Measurements from ENCODE around the gene ATAT1.
A peak's percentile ranks its signal among the peaks of the same experiment; 100 is the strongest.
"Not testable (repeated sequence)": the region's sequence is repeated elsewhere in the genome, so short reads cannot be mapped to it uniquely, and the experiment has no call there.

The ATAT1 gene

DNA sequence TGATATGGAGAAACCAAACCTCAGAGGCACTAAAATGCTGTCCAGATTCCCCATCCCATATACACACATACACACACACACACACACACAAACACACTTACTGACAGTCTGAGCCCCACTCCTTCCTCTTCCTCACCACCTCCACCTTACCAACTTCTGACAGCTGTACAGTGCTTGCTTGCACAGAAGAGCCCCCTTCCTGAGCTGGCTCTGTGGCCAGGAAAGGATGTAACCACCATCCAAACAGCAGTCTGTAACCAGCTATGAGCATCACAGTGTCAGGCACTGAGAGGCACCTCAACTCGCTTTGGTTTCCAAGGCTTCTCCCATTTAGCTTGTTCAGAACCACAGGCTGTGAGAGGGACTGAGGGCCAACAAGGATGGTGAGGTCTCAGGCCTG is 14.4 kb downstream of the ATAT1 start:
- intact Hi-C loops (cut with DNase I), result no loop called here
- DNase-seq, result no peak

DNA sequence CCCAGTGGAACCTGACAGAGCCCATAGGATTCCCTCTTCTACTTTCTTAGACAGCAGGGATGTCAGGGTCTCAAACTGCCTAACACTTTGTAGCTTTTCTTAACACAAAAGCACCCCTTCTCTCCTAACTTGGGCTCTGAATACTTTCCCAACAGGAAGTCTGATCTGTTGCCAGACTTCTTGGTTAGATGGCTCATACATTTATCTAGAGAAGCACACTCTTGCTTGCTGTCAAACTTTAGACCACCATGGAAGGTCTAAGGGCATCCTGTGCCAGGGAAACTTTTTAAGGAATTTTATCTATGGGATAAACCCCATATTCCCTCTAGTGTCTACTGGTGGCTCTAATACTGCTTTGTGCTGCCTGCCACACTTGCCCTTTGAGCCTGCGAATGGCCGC is 17.0 kb downstream of the ATAT1 start:
- intact Hi-C loops (cut with DNase I), result no loop called here
- DNase-seq, result no peak

DNA sequence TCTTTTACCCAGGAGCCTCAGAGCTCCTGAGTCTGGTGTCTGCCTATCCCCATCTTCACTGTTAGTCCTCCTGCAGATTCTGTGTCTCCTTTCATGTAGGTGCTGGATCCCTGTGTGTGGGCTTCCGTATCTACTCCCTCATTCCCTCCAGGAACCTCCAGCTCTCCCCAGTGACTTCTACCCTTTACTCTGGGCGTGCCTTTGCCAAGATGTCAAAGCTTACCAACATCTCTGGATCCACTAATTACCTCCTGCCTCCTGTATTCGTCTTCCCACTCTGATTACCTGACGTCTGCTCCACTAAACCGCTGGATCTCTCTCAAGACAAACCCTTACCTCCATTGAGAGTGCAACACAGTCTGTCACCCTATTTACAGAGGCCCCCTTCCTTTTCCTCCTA is 18.1 kb downstream of the ATAT1 start:
- intact Hi-C loops (cut with DNase I), result no loop called here
- peak in 3 of 42 donors; percentile 19 to 37 (median 22) for DNase-seq

DNA sequence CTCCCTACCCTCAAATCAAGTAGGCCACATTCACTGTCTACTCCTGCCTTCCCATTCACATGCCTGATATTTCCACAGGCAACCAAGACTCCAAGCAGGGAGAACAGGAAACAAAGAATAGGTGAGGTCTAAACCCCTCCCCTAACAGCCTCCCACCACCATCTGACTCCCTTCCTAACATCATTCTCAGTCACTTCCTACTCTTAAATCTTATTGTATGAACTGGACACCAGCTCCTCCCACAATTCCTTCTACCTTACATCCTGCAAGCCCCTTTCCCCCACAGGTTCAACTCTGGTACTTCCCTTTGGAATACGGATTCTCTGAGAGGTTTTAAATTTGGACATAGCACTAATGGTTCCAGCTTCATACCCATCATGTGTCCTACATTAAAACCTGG is 19.3 kb downstream of the ATAT1 start:
- intact Hi-C loops (cut with DNase I), result no loop called here
- DNase-seq, result no peak

DNA sequence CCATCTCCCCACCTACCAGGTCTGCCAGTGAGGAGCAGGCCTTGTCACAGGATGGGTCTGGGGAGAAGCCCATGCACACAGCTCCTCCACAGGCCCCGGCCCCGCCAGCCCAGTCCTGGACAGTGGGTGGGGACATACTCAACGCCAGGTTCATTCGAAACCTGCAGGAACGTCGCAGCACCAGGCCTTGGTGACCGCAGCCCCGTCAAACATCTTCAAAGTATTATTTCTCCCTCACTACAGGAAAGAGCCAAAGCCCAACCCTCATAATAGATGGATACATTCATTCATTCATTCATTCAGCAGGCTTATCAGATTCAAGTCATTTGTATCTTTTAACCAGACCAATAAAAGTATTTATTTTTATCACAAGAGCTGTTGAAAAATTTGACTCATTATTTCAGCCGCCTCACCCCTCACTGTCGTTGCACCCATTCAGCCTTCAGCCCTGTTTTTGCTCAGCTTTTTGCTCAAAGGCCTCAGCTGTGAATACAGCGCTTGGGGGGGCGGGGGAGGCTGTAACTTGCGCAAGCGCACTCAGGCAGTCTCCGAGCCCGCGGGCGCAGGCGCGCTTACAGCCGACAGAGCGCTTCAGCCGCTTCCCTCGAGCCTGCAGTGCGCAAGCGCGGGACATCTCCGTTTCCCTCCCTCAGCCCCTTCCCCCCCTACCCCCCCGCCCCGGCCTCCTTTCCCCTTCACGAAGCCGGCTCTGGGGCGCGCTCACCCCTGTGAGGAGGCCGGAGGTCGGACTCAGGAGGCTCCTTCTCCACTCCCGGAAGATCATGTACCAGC is 20.0 kb downstream of the ATAT1 start, which contains the start of gene C6orf136:
TSS of gene C6orf136 (plus strand) at position 684 of the 792 bp plus-strand sequence. CDS start at position 783, 99 bp downstream.
- peak; percentile 89 to 98 (median 95) for DNase-seq
- intact Hi-C loops (cut with DNase I), result no loop called here

DNA sequence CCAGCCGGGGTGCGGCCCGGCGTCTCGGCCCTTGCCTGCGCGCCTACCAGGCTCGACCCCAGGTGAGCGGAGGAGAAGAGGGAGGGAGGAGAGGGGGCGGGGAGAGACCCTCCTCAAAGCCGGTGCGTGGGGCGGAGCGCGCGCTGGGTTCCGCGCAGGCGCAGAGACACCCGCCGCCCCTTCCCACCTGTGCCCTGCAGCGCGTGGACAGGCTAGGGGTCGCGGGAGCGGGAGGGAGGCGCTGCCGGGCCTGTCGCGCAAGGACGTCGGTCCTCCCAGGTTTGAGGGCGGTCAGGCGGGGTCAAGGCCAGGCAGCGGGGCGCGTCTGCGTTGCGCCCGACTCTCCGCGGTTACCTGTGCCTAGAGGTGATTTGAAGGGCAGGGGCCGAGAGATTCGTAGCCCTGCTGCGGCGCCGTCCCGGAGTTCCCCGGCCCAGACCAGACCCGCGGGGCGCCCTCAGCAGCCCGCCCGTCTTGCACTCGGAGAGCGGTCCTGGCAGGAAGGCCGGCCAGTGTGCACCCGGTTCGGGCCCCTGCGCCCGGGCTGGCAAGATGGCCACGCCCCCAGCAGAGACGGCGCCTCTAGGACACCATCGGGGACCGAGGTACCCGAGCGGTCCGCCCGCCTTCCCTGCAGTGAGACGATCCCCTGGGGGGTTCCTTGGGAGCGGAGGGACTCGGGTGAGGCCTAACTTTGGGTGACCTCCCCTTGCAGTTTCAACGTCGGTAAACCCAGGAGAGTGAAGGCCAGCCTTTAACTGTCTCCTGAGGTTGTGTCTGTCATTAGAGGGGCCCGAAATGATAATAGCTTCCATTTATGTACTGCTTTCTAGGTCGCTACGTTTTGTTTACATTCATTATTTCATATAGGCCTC is 20.8 kb downstream of the ATAT1 start:
- DNase-seq, result peak; percentile 36 to 88 (median 74)
- intact Hi-C loops (cut with DNase I), result no loop called here

DNA sequence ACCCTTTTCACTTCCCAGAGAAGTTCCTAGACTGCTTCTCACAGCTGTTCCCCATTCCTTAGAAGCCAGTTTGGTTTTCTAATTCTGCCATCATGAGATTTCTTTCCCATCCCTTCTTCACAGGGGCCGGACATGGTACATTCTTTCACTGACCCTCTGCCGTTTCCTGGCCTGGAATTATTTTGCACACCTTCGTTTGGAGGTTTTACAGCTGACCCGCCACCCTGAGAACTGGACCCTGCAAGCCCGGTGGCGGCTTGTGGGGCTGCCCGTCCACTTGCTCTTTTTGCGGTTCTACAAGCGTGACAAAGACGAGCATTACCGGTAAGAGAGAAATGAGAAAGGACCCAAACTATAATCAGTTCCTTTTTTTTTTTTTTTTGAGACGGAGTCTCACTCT is 24.5 kb downstream of the ATAT1 start:
- intact Hi-C loops (cut with DNase I), result no loop called here
- no peak for DNase-seq

DNA sequence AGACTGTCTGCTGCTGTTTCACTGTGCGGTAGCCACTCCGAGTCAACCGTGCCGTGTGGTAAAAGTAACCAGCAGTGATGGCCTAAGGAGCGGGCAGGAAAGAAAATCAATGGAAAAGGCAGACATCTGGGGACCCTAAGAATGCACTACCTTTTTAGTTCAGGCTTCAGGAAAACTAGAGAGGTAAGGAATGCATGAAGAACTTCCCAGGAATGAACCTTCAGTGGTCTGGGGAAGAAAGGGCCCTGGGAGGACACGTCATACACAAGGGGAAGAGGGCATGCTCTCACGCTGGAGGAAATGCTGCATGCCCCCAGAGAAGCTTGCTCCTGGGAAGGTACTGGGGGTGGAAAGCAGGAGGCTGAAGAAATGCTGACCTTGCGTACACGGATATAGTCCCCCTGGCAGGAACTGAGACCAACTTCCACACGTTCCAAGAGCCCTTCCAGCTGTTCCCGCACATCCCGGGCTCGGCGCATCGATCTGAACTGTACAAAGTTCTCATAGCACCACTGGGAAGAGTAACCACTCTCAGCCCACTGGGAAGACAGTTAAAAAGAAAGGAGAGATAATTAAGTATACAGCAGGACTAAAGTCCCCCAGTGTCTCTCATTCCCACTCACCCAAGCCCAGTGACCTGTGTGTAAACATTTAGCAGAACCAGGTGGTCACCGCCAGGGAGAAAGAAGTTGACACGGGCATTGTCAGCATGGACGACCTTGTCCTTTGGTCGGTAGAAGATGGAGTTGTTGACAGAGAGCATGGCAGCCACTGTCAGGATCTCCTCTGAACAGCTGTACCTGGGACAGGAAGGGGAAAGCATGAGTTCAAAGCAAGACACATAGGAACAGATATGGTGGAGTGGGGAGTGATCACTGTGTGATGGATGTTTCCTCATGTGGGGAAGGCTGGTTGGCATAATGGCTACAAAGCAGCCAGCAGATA is 28.4 kb downstream of the ATAT1 start:
- DNase-seq, result no peak
- intact Hi-C loops (cut with DNase I), result no loop called here

DNA sequence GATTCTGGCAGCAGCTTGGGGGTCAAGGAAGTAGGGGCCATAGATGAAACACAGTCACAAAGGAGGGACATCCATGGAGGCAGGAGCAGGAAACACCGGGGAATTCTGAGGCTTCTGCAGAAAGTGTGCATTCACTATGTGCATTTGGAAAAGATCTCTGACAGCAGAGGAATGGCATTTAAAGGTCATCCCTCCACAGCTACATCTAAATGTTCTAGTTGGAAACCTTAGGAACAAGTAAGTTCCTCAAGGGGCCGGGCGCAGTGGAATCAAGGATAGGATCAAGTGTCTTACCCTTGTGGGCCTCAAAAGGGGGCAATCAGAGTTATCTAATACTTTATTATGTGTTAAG is 29.0 kb downstream of the ATAT1 start:
- no peak for DNase-seq

DNA sequence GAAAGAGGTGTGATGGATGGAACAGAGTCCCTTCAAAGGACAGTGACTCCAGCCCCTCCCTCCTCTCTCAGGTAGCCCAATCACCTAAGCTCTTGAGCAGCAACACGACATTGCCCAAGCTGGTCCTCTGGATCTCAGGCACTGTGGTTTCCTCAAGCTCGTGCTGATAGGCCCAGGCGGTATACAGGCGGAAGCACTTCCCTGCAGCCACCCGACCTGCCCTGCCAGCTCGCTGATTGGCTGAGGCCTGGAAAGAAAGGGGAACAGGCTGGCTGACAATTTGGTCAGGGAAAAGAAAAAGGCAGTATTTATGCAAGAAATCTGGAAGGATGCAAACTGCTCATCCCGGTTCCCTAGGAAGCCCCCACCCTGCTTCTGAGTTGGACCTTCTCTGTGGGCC is 29.8 kb downstream of the ATAT1 start:
- intact Hi-C loops (cut with DNase I), result no loop called here
- DNase-seq, result peak in 3 of 42 donors; percentile 19 to 46 (median 41)

More for the DNA sequence above, 29.0 kb downstream of the ATAT1 start:
- intact Hi-C loops (cut with DNase I), result no loop called here

DNA sequence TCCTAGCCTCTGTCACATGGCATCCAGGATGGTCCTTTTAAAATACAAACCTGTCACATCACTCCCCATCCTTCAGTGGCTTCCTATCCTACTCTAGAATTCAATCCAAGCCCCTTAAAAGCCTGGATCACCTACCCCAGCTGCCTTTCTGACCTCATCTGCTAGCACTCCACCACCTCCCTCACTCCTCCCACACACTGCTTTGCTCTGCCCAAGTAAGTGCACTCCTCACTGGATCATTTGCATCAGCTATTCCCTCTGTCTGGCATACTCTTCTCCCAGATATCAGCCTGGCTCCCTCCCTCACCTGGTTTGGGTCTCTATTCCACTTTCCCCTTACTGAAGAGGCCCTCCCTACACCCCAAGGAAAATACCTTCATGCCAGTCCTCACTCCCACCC is 30.8 kb downstream of the ATAT1 start:
- peak in 21 of 42 donors; percentile 27 to 80 (median 51) for DNase-seq
- intact Hi-C loops (cut with DNase I), result no loop called here

DNA sequence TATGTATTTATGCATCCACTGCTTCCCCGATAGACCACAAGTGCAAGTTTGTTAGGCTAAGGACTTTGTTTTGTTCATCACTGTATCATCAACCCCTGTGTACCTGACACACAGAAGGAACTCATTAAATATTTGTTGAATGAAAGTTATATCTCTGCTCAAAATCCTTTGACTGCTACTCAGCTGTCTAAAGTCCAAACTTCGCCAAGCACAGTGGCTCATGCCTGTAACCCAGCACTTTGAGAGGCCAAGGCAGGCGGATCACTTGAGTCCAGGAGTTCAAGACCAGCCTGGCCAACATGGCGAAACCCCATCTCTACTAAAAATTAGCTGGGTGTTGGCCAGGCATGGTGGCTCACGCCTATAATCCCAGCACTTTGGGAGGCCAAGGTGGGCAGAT is 31.2 kb downstream of the ATAT1 start:
- intact Hi-C loops (cut with DNase I); DNase-seq: not testable (repeated sequence)

DNA sequence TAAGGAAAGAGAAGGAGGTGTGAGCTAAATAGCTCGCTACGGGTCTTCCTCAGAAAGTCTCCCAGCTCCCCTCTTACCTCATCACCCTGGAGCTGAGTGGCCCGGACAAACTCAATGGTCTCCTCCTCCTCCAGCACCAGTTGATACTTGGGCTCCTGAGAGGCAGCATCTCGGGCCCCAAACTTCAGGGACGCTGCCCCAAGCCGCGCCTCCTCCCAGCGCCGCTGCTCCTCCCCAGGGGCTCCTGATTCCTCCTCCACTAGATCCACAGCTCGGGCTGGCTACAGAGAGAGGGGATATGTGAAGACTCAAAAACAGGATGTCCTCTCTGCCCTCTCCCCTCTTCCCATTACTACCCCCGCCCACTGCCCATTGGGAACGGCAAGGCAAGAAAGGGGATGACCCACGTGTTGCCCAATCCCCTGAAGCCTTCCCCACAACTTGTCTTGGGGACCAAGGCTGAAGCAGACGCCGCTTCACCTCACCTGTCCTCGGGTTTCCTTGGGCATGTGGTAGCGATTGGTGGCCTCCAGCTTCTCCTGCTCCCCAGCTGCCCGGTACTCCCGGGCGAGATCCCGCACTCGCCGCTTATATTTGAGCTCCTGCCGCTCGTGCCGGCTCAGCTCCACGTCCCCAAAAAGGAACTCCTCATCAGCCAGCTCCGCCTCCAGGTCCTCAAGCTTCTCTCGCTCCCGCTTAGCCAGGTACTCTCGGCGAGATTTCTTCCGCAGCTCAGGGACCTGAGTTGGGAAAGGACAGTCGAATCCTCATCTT is 38.5 kb downstream of the ATAT1 start:
- DNase-seq, result no peak
- intact Hi-C loops (cut with DNase I), result no loop called here

DNA sequence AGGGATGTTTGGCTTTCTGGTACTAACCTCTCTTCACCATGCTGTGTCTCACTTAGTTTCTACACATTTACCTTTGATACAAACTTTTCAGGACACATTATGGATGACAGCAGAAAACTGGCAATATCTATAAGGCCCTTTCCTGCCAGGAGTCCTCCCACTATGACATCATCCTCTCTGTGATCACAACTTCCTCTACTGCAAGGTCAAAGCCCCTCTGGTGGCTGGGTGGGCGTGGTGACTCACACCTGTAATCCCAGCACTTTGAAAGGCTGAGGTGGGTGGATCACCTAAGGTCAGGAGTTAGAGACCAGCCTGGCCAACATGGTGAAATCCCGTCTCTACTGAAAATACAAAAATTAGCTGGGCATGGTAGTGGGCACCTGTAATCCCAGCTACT is 39.6 kb downstream of the ATAT1 start:
- DNase-seq, result peak in 1 of 42 donors; percentile 45
- intact Hi-C loops (cut with DNase I), result not testable (repeated sequence)

DNA sequence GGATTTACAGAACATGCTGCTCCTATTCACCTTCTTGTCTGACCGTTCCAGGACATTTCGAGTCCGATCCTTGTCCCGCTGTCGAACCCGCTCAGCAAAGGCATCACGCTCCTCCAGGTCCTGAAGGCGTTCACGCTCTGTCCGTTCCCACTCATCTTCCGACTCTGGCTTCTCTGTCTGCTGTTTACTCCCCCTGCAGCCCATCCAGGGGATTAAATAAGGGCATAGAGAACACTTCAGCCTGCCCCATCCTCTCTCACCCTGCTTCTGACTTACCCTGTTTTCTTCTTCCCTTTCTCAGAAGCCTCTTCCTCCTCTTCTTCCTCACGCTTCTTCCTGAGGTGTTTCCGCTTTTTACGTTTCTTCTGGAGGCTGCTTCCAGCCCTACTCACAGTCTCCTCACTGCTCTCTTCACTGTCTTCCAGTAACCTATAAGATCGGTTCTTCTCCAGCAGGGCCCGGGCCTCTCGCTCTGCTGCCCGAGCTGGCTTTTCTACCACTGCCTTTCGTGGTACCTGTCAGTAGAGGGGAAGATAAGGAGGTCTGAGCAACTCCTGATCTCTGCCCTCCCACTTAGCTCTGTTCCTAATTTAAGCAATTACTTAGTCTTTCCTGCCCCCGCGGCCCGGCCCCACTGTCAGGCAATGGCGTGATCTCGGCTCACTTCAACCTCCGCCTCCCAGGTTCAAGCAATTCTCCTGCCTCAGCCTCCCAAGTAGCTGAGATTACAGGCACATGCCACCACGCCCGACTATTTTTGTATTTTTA is 44.3 kb downstream of the ATAT1 start:
- peak in 19 of 42 donors; percentile 26 to 75 (median 48) for DNase-seq
- intact Hi-C loops (cut with DNase I), result loop anchor here (10.0 kb wide), 1 partner anchor 46 kb away; the partner anchor contains the start of gene ATAT1

DNA sequence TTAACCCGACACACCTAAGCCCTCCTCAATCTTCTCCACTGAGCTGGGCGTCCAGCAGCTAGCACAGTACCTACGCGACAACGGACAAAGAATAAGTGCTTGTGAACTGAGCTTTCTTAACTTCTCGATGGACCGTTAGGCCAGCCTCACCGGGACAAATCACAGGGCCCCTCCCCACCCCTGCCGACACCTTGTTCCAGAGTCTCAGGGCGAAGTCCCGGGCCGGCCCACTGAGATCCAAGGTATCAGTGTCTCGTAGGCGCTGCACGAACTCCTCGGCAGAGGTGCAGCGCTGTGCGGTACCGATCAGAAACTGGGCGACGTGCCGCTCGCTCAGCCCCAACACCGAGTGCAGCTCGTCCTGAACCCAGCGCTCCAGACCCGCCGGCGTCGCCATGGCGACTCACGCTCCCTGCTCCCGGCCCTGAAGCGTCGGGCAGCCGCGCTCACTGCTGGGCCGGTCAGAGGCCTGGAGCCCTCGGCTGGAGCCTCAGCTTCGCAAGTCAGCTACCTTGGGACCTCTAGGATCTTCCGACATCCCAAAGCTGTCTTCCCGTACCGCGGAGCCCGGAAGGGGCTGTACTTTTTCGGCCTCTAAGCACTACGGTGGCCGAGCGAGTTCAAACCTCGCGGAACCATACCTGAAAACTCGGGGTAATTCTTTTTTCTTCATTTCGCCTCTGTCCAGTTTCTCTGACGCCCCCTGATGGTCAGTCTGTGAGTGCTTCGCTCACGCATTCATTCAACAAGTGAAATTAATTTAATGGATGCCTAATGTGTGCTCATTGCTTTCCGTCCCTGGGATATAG is 46.0 kb downstream of the ATAT1 start, which contains the start of gene DHX16:
TSS of gene DHX16 (minus strand) at position 562 of the 809 bp plus-strand sequence. CDS start at position 397, 165 bp downstream.
- intact Hi-C loops (cut with DNase I), result loop anchor here (10.0 kb wide), 1 partner anchor 48 kb away; the partner anchor contains the start of gene ATAT1

More for the DNA sequence above, 46.0 kb downstream of the ATAT1 start, which contains the start of gene DHX16:
- peak; percentile 79 to 97 (median 92) for DNase-seq

All from head of caudate nucleus (tissue), 42 donors.